ENCODE measurements around the gene RAD51AP2. TPM values are rescaled to one million over a fixed set of nuclear protein-coding genes. Genes with fewer than 3 reads are reported as not detected.

The RAD51AP2 gene
- total RNA-seq, 1 donor from 2014 or later, result not detected

GRCh38 chr2:17476830-17477229 is 41.4 kb downstream of the RAD51AP2 start:
- ATAC-seq, result no peak
- intact Hi-C loops (cut with DNase I), result no loop called here
- no peak for DNase-seq (ENCODE audit: low spot score)

GRCh38 chr2:17476064-17476463 is 42.2 kb downstream of the RAD51AP2 start:
- DNase-seq (ENCODE audit: low spot score) (no peak), ATAC-seq (no peak)
- intact Hi-C loops (cut with DNase I), result no loop called here

GRCh38 chr2:17475286-17475685 is 43.0 kb downstream of the RAD51AP2 start:
- ATAC-seq (no peak), DNase-seq (ENCODE audit: low spot score) (no peak)
- intact Hi-C loops (cut with DNase I), result no loop called here

- DNase-seq (ENCODE audit: low spot score), result no peak
- ATAC-seq, result no peak
- intact Hi-C loops (cut with DNase I), result no loop called here
Observed at GRCh38 chr2:17471979-17472378, 46.3 kb downstream of the RAD51AP2 start.

GRCh38 chr2:17470855-17471641 is 47.2 kb downstream of the RAD51AP2 start:
- DNase-seq (ENCODE audit: low spot score), result no peak
- ATAC-seq, result no peak
- intact Hi-C loops (cut with DNase I), result no loop called here

GRCh38 chr2:17461087-17461475 is 57.2 kb downstream of the RAD51AP2 start:
- no peak for DNase-seq (ENCODE audit: low spot score)
- intact Hi-C loops (cut with DNase I), result no loop called here
- ATAC-seq, result no peak

Other genes with a start within 250 kb of the RAD51AP2 start
- 0.67 TPM for gene VSNL1, start 22.3 kb upstream of the RAD51AP2 start, total RNA-seq
- gene SMC6, start 235.4 kb upstream of the RAD51AP2 start, total RNA-seq, result 23.6 TPM
- 3.4 TPM for gene GEN1, start 235.7 kb upstream of the RAD51AP2 start, total RNA-seq

Measured in sciatic nerve (tissue), 2 donors.